Lower leg skin (tissue), 4 donors: ENCODE measurements around the gene STK10. TPM values are rescaled to one million over a fixed set of nuclear protein-coding genes. Genes with fewer than 3 reads are reported as not detected.

Experiments used
- DNase-seq, 2 donors: peaks; one replicate each; pipeline ENCODE4 v3.0.0-alpha.2; 2019; ENCODE audit warnings: low spot score in 2 of 2
- H3K4me3 ChIP-seq: fragments of 200-600 bp; sonication (generic); 2 replicates; pipeline ENCODE4 v1.5.1; 2017; ENCODE audit warnings: mild to moderate bottlenecking, low read depth; ENCODE audit not compliant: poor library complexity, severe bottlenecking
- POLR2A ChIP-seq, 2 donors: fragments of 450-650 bp; IDR thresholded peaks; one replicate each; pipeline ENCODE4 v1.6.1; 2016 to 2017; ENCODE audit warnings: antibody characterized with exemption in 2 of 2, mild to moderate bottlenecking in 1 of 2, moderate library complexity in 1 of 2
- WGBS, 2 donors: methylation state at CpG; one replicate each; pipeline ENCODE4 v1.1.5; 2018; 5-methylcytosine and 5-hydroxymethylcytosine counted together
- intact Hi-C: fragments of 100-400 bp; cut with DNase I; formaldehyde crosslinking; loops from one replicate; pipeline ENCODE4 v1.15.0; 2023; ENCODE audit warnings: low total_unique reads
- total RNA-seq, 4 donors: library from RNA; depleted of rRNA; stranded (reverse); fragments of >200 nt; gene quantifications; one replicate each; pipeline ENCODE4 v1.1.0, GENCODE V29; 2016
- TF ChIP-seq, protein P1 (sequence below), 3 donors: fragments of 450-650 bp; IDR thresholded peaks; one replicate each; pipeline ENCODE4 v1.5.1; 2016; ENCODE audit warnings: antibody characterized with exemption in 3 of 3, mild to moderate bottlenecking in 3 of 3, moderate library complexity in 2 of 3

Gene STK10
- total RNA-seq, 4 donors from 2014 or later, result 34.4 to 59.8 (median 40.7) TPM

DNA sequence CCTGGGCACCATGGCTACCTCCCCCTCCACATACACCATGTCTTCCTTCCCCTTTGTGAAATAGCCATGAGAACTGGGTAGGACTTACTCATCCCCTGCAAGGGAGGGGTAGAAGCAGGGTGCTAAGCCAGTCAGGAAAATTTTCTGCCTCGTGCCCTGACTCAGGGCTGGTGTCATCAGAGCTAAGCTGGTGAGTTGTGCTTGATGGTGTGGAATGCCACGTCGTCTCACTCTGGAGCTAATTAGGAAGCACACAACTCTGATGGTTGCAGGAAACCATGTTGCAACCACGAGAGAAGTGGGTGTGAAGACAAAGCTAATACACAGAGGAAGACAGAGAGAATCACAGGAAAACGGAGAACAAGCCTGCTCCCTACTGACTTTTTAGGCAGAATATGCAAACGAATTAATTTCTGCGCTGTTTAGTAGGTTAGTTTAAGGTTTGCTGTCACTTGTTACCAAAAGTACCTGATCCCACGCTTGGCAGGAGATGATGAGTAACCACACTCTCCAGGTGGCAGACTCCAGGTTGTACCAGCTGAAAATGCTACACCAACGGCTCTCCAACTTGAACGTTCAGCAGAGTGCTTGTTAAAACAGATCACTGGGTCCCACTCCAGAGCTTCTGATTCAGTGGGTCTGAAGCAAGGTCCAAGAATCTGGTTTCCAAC, 54.5 kb downstream of the STK10 start:
- TF ChIP-seq, protein P1, sequence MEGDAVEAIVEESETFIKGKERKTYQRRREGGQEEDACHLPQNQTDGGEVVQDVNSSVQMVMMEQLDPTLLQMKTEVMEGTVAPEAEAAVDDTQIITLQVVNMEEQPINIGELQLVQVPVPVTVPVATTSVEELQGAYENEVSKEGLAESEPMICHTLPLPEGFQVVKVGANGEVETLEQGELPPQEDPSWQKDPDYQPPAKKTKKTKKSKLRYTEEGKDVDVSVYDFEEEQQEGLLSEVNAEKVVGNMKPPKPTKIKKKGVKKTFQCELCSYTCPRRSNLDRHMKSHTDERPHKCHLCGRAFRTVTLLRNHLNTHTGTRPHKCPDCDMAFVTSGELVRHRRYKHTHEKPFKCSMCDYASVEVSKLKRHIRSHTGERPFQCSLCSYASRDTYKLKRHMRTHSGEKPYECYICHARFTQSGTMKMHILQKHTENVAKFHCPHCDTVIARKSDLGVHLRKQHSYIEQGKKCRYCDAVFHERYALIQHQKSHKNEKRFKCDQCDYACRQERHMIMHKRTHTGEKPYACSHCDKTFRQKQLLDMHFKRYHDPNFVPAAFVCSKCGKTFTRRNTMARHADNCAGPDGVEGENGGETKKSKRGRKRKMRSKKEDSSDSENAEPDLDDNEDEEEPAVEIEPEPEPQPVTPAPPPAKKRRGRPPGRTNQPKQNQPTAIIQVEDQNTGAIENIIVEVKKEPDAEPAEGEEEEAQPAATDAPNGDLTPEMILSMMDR (IDR thresholded peaks at IDR 0.05), result no peak
- no peak for TF ChIP-seq POLR2A (IDR thresholded peaks at IDR 0.05)
- no peak overlapping the region for H3K4me3 ChIP-seq
- intact Hi-C loops, result no loop called here
- WGBS, 2 donors, result 66 to 71% methylated on average over 10 of the region's 10 CpGs
- DNase-seq, result peak in 1 of 2 donors; percentile 58

DNA sequence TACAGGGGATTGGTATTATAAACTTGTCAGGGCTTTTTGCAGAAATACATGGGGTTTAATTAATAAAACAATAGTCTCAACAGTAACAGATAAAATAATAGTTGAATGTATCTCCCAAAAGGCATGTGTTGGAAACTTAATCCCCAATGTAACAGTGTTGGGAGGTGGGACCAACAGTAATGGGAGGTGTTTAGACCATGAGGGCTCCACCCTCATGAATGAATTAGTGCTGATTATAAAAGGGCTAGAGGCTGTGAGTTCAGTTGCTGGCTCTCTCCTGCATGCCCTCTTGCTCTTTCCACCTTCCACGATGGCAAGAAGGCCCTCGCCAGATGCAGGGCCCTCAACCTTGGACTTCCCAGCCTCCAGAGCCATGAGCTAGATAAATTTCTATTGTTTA, 56.3 kb downstream of the STK10 start:
- intact Hi-C loops, result no loop called here
- TF ChIP-seq POLR2A (IDR thresholded peaks at IDR 0.05), result no peak
- TF ChIP-seq, protein P1 (IDR thresholded peaks at IDR 0.05), result no peak
- DNase-seq, result no peak
- no peak overlapping the region for H3K4me3 ChIP-seq
- whole genome bisulfite sequencing, 2 donors, result 91 to 100% methylated on average over 2 of the region's 2 CpGs

DNA sequence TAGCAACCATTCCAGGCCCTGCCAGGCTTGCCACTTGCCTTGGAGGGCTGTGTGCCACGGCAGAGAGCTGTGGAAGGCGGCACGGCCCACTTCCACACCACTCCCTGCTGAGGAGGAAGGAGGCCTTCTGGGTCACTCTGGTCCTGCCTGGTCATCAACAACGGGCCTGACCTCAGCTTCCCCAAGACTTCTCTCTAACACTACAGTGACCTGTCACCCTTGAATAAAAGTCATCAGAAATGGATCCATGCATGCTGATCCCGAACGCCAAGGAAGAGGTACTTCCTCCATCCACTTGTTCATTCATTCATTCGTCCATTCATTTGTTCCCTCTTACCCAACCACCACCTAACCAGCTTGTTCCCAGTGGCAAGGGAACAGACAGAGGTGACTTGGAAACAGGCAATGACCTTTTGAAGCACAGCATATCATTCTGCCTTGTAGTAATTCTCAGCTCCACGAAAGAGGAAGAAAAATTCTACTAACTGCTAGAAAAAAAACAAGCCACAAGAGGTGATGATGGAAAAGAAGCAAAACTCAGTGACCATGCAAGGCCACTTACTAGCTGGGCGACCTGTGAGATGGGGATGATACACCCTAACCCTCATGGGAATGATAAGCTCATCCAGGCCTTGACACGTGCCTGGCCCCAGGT, 58.6 kb downstream of the STK10 start:
- intact Hi-C loops, result no loop called here
- no peak overlapping the region for H3K4me3 ChIP-seq
- 87 to 88% methylated on average over 10 of the region's 10 CpGs for WGBS, 2 donors
- TF ChIP-seq, protein P1 (IDR thresholded peaks at IDR 0.05), result no peak
- TF ChIP-seq POLR2A (IDR thresholded peaks at IDR 0.05), result no peak
- no peak for DNase-seq

DNA sequence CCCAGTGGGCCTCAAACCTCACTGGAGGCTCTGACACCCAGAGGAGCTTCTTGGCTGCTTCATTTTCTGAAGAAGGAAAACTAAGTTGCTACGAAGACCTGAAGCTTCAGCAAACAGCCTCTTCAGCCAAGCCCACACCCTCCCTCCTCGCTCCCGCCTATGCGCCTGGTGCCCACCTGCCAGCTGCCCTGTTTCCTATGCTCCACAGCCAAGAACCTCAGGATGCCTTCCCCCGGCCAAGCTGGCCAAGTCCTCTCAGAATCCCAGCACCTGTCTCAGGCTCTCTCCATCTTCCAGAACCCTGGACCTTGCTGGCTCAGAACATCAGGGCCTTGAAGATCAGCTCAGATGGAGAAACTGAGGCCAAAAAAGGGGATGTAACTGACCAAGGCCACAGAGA, 60.4 kb downstream of the STK10 start:
- no peak overlapping the region for H3K4me3 ChIP-seq
- intact Hi-C loops, result no loop called here
- no peak for TF ChIP-seq POLR2A (IDR thresholded peaks at IDR 0.05)
- TF ChIP-seq, protein P1 (IDR thresholded peaks at IDR 0.05), result no peak
- DNase-seq, result no peak
- 95 to 99% methylated on average over 5 of the region's 5 CpGs for WGBS, 2 donors

DNA sequence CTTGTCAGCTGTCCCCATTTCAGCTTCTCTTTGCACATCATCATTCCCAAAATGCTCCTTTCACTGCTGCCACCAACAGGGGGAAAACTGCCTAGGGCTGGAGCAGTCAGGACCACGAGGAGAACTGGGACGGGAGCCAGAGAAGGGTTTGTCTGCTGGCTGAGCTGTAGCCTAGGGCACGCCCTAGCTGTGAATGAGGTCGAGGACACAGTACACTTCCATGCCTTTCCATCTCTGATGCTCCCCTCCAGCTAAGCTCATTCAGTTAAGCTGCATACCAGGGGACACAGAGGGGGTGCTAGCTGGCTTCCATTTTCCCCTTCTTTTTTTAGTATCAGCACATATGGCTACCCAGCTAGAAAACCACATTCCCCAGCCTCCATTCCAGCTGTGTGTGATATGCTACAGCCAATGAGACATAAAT, 64.7 kb downstream of the STK10 start:
- peak; percentile 81 to 94 for DNase-seq
- TF ChIP-seq, protein P1 (IDR thresholded peaks at IDR 0.05), result no peak
- TF ChIP-seq POLR2A (IDR thresholded peaks at IDR 0.05), result no peak
- WGBS, 2 donors, result 8 to 17% methylated on average over 4 of the region's 4 CpGs
- intact Hi-C loops, result no loop called here
- H3K4me3 ChIP-seq, result no peak overlapping the region
